Loucy (cell line): ENCODE measurements around the gene CCRL2.
"Not testable (repeated sequence)": the region's sequence is repeated elsewhere in the genome, so short reads cannot be mapped to it uniquely, and the experiment has no call there.

Experiments used
- EZH2phosphoT487 ChIP-seq: fragments of 200-600 bp; IDR thresholded peaks from 2 replicates; pipeline ENCODE4 v1.6.1; 2018; ENCODE audit warnings: antibody characterized with exemption, mild to moderate bottlenecking, moderate library complexity, borderline replicate concordance
- TF ChIP-seq, protein P1 (sequence below): fragments of 200-600 bp; sonication (generic); conservative IDR thresholded peaks from 2 replicates; pipeline ENCODE4 v1.5.1; 2014; ENCODE audit warnings: mild to moderate bottlenecking, antibody characterized with exemption, low read length

DNA sequence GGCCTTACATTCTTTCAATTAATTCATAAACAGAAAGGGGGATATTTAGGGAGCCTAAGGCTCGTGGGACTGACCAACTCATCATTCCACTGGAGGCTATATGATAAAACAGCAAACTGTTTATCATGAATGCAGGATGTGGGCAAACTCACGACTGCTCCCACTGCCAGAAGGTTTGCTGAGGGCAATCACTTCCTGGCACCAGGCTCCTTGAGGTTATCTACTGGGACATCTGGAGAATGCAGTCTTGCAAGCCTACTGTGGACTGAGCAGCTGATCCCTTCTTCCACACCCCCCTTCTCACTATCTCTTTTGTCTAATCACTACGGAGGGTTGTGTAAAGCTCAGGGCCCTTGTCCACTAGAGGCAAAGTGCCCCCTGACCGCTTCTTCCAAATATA lies 26.1 kb downstream of the CCRL2 start:
- TF ChIP-seq, protein P1, sequence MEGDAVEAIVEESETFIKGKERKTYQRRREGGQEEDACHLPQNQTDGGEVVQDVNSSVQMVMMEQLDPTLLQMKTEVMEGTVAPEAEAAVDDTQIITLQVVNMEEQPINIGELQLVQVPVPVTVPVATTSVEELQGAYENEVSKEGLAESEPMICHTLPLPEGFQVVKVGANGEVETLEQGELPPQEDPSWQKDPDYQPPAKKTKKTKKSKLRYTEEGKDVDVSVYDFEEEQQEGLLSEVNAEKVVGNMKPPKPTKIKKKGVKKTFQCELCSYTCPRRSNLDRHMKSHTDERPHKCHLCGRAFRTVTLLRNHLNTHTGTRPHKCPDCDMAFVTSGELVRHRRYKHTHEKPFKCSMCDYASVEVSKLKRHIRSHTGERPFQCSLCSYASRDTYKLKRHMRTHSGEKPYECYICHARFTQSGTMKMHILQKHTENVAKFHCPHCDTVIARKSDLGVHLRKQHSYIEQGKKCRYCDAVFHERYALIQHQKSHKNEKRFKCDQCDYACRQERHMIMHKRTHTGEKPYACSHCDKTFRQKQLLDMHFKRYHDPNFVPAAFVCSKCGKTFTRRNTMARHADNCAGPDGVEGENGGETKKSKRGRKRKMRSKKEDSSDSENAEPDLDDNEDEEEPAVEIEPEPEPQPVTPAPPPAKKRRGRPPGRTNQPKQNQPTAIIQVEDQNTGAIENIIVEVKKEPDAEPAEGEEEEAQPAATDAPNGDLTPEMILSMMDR, result not testable (repeated sequence)
- TF ChIP-seq EZH2phosphoT487, result not testable (repeated sequence)
